Measurements from ENCODE around the gene SHISA6. TPM values are rescaled to one million over a fixed set of nuclear protein-coding genes. Genes with fewer than 3 reads are reported as not detected.

The SHISA6 gene
- total RNA-seq, 1 experiment from 2014 or later, result not detected

DNA sequence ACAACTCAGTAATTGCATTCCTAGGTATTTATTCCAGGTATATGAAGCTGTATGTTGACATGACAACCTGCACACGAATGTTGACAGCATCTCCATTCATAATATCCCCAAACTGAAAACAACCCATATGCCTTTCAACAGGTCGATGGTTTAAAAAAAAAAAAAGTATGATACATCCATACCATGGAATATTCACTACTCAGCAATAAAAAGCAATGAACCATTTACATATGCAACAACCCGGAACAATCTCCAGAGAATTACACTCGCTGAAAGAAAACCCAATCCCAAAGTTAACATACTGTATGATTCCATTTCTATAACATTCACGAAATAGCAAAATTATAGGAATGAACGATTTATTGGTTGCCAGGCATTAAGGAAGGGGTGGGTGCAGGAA lies 304.0 kb downstream of the SHISA6 start:
- no peaks in the 10 kb centered on the region for H3K36me3 ChIP-seq (ENCODE audit: control insufficient read depth, insufficient read depth, low read length)
- CTCF ChIA-PET, result no interaction called here
- intact Hi-C loops (cut with micrococcal nuclease; ENCODE audit: unreplicated experiment), result no loop called here
- H3K27ac ChIP-seq (ENCODE audit: low read length), result no peak overlapping the region
- no peak overlapping the region for H3K4me3 ChIP-seq (ENCODE audit: low read depth in 2 of 2, low read length in 2 of 2)
- DNase-seq (ENCODE audit: low read depth, low spot score) (no peak), ATAC-seq (no peak)
- no peaks in the 10 kb centered on the region for H3K4me1 ChIP-seq (ENCODE audit: control insufficient read depth, insufficient read depth, low read length)
- POLR2A ChIA-PET, result no interaction called here
- no TSS peak for BruUV-seq (replicated peaks)
- in situ Hi-C loops (cut with HindIII; ENCODE audit: low pct_unique_long_range_greater_than_20kb, low sequenced_read_pairs), result no loop called here
- no peaks in the 10 kb centered on the region for H3K27me3 ChIP-seq (ENCODE audit: control insufficient read depth, insufficient read depth, low read length)
- TF ChIP-seq TCF7L2 (IDR thresholded peaks at IDR 0.05; ENCODE audit: low read depth, low read length), result no peak
- no peak for TF ChIP-seq REST (IDR thresholded peaks at IDR 0.05; ENCODE audit: insufficient read depth in 1 of 2, low read depth in 2 of 2, low read length in 1 of 2)
- no peak for TF ChIP-seq SIN3A (IDR thresholded peaks at IDR 0.05; ENCODE audit: borderline replicate concordance, insufficient read depth, low read depth, low read length)
- TF ChIP-seq POLR2AphosphoS5 (IDR thresholded peaks at IDR 0.05; ENCODE audit: low read depth, low read length), result no peak
- TF ChIP-seq, protein P1, sequence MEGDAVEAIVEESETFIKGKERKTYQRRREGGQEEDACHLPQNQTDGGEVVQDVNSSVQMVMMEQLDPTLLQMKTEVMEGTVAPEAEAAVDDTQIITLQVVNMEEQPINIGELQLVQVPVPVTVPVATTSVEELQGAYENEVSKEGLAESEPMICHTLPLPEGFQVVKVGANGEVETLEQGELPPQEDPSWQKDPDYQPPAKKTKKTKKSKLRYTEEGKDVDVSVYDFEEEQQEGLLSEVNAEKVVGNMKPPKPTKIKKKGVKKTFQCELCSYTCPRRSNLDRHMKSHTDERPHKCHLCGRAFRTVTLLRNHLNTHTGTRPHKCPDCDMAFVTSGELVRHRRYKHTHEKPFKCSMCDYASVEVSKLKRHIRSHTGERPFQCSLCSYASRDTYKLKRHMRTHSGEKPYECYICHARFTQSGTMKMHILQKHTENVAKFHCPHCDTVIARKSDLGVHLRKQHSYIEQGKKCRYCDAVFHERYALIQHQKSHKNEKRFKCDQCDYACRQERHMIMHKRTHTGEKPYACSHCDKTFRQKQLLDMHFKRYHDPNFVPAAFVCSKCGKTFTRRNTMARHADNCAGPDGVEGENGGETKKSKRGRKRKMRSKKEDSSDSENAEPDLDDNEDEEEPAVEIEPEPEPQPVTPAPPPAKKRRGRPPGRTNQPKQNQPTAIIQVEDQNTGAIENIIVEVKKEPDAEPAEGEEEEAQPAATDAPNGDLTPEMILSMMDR (IDR thresholded peaks at IDR 0.05), result no peak
- H3K9me3 ChIP-seq (ENCODE audit: control insufficient read depth, insufficient read depth, low read depth, low read length), result no peaks in the 10 kb centered on the region

- Histone ChIP-seq H3K4me3 (ENCODE audit: low read depth in 2 of 2, low read length in 2 of 2) (no peak overlapping the region), H3K36me3 (ENCODE audit: control insufficient read depth, insufficient read depth, low read length) (no peaks in the 10 kb centered on the region), H3K27ac (ENCODE audit: low read length) (no peak overlapping the region), H3K4me1 (ENCODE audit: control insufficient read depth, insufficient read depth, low read length) (no peaks in the 10 kb centered on the region), H3K9me3 (ENCODE audit: control insufficient read depth, insufficient read depth, low read depth, low read length) (no peaks in the 10 kb centered on the region), H3K27me3 (ENCODE audit: control insufficient read depth, insufficient read depth, low read length) (no peaks in the 10 kb centered on the region)
- no TSS peak for BruUV-seq (replicated peaks)
- in situ Hi-C loops (cut with HindIII; ENCODE audit: low pct_unique_long_range_greater_than_20kb, low sequenced_read_pairs) (no loop called here), intact Hi-C loops (cut with micrococcal nuclease; ENCODE audit: unreplicated experiment) (no loop called here)
- DNase-seq (ENCODE audit: low read depth, low spot score) (no peak), ATAC-seq (no peak)
- POLR2A ChIA-PET, result no interaction called here
- TF ChIP-seq TCF7L2 (IDR thresholded peaks at IDR 0.05; ENCODE audit: low read depth, low read length), result no peak
- no peak for TF ChIP-seq REST (IDR thresholded peaks at IDR 0.05; ENCODE audit: insufficient read depth in 1 of 2, low read depth in 2 of 2, low read length in 1 of 2)
- no peak for TF ChIP-seq POLR2AphosphoS5 (IDR thresholded peaks at IDR 0.05; ENCODE audit: low read depth, low read length)
- TF ChIP-seq, protein P1 (IDR thresholded peaks at IDR 0.05), result no peak
- no peak for TF ChIP-seq SIN3A (IDR thresholded peaks at IDR 0.05; ENCODE audit: borderline replicate concordance, insufficient read depth, low read depth, low read length)
- CTCF ChIA-PET, result no interaction called here
These were observed 304.7 kb downstream of the SHISA6 start for GRCh38 chr17:11545696-11546095.

Data from Panc1 (cell line).